Measurements from ENCODE around the gene FAM50B. TPM values are rescaled to one million over a fixed set of nuclear protein-coding genes. Genes with fewer than 3 reads are reported as not detected.

The FAM50B gene
- total RNA-seq, 1 experiment from 2014 or later: 3.3 TPM

GRCh38 chr6:3831761-3832530 is 17.2 kb upstream of the FAM50B start:
- H3K4ac ChIP-seq (ENCODE audit: low read depth, low read length): no peak overlapping the region
- H3K79me1 ChIP-seq (ENCODE audit: insufficient read depth, low read depth, low read length, poor library complexity, severe bottlenecking): no peaks in the 10 kb centered on the region
- no peak overlapping the region for H2BK12ac ChIP-seq (ENCODE audit: insufficient read length, low read depth, low read length)
- no peaks in the 10 kb centered on the region; a peak in 1 of 7 replicates for H3K36me3 Mint-ChIP-seq (ENCODE audit: insufficient read depth in 1 of 3, low read depth in 3 of 3)
- no peak for TF ChIP-seq CTCF (conservative IDR thresholded peaks at IDR 0.05)
- H2AFZ ChIP-seq (ENCODE audit: low read length): no peak overlapping the region
- no peaks in the 10 kb centered on the region for H3K79me2 ChIP-seq (ENCODE audit: insufficient read depth, low read length)
- no peak overlapping the region for H3K27ac ChIP-seq (ENCODE audit: insufficient read length, low read depth, low read length)
- no peaks in the 10 kb centered on the region for H3K4me1 ChIP-seq (ENCODE audit: insufficient read depth, low read length)
- no peak overlapping the region for H2BK5ac ChIP-seq (ENCODE audit: insufficient read length, low read length)
- DNase-seq: no peak
- H3K23ac ChIP-seq (ENCODE audit: insufficient read length, low read depth, low read length): no peak overlapping the region
- no peak overlapping the region for H3T11ph ChIP-seq (ENCODE audit: low read length)
- H2BK15ac ChIP-seq (ENCODE audit: low read depth, low read length): no peak overlapping the region
- H3K18ac ChIP-seq (ENCODE audit: insufficient read length, low read depth, low read length): no peak overlapping the region
- no peak overlapping the region for H4K5ac ChIP-seq (ENCODE audit: insufficient read length, low read depth, low read length)
- H3K9me3 ChIP-seq (ENCODE audit: control insufficient read depth, low read depth, low read length): no peaks in the 10 kb centered on the region
- no peak overlapping the region for H3K9ac ChIP-seq (ENCODE audit: extremely low read depth, insufficient read length, low read length)
- WGBS (ENCODE audit: extremely low coverage, insufficient read length, low lambda C conversion rate): no CpG with 5 or more reads among the region's 6 CpGs
- no peaks in the 10 kb centered on the region for H3K9me3 Mint-ChIP-seq
- no peak overlapping the region for H3K27ac Mint-ChIP-seq
- H3K27me3 Mint-ChIP-seq (ENCODE audit: low read depth): peaks cover 4% of the 10 kb centered on the region
- no peak overlapping the region for H3K4me2 ChIP-seq (ENCODE audit: insufficient read depth, insufficient read length, low read length)
- no peaks in the 10 kb centered on the region for H3K27me3 ChIP-seq (ENCODE audit: insufficient read depth, low read length)
- no peak overlapping the region for H3K56ac ChIP-seq (ENCODE audit: insufficient read length, low read depth, low read length)
- H2BK120ac ChIP-seq (ENCODE audit: low read depth, low read length, poor library complexity, severe bottlenecking): no peak overlapping the region
- H3K4me3 Mint-ChIP-seq: no peak overlapping the region
- H4K20me1 ChIP-seq (ENCODE audit: control insufficient read depth, insufficient read depth, insufficient read length): no peaks in the 10 kb centered on the region
- H3K23me2 ChIP-seq (ENCODE audit: insufficient read length, low read depth, low read length, poor library complexity, severe bottlenecking): no peaks in the 10 kb centered on the region
- no peak overlapping the region for H2BK20ac ChIP-seq (ENCODE audit: low read depth, low read length, poor library complexity, severe bottlenecking)
- H4K8ac ChIP-seq (replicated peaks; ENCODE audit: insufficient read length, low read depth, low read length): no peak overlapping the region
- H4K91ac ChIP-seq (ENCODE audit: insufficient read length, low read depth, low read length): no peak overlapping the region
- H3K4me1 Mint-ChIP-seq: no peaks in the 10 kb centered on the region
- no peak overlapping the region for H2AK5ac ChIP-seq (ENCODE audit: insufficient read length, low read length)
- no peak overlapping the region for H3K14ac ChIP-seq (ENCODE audit: insufficient read depth, low read length)
